Keratinocyte (primary cell): Measurements from ENCODE around the gene ASTN2. TPM values are rescaled to one million over a fixed set of nuclear protein-coding genes. Genes with fewer than 3 reads are reported as not detected.

Experiments used
- DNase-seq: peaks from one replicate; pipeline ENCODE4 v3.0.0-alpha.2; 2011; ENCODE audit warnings: low read depth, missing footprints, low spot score
- FAIRE-seq: peaks from 2 replicates; lab custom pipeline; 2011; peaks lifted over from hg19 to GRCh38; lab: Jason Lieb, UNC
- H2AFZ ChIP-seq: 2 replicates; pipeline ENCODE4 v1.6.0; 2012; ENCODE audit warnings: low read length, control low read depth, inconsistent platforms; ENCODE audit not compliant: control insufficient read depth
- H3K27ac ChIP-seq: 2 replicates; pipeline ENCODE4 v1.5.1; 2011; ENCODE audit warnings: low read length; ENCODE audit not compliant: control insufficient read depth, insufficient read depth
- H3K27me3 ChIP-seq: 3 replicates; pipeline ENCODE4 v1.6.0; 2011; ENCODE audit warnings: low read length; ENCODE audit not compliant: control insufficient read depth, insufficient read depth; ENCODE audit errors: extremely low read depth
- H3K36me3 ChIP-seq, 2 experiments: 2 replicates in 1 of 2; 3 replicates in 1 of 2; pipeline ENCODE4 v1.5.1; 2011; ENCODE audit warnings: low read length in 2 of 2, mild to moderate bottlenecking in 1 of 2; ENCODE audit not compliant: control insufficient read depth in 2 of 2, insufficient read depth in 2 of 2; ENCODE audit errors: extremely low read depth in 1 of 2
- H3K4me1 ChIP-seq: 3 replicates; pipeline ENCODE4 v1.5.1; 2011; ENCODE audit warnings: low read length; ENCODE audit not compliant: control insufficient read depth, insufficient read depth; ENCODE audit errors: extremely low read depth
- H3K4me2 ChIP-seq: 3 replicates; pipeline ENCODE4 v1.6.0; 2011; ENCODE audit warnings: low read depth, low read length; ENCODE audit not compliant: control insufficient read depth, insufficient read depth; ENCODE audit errors: extremely low read depth
- H3K4me3 ChIP-seq, 3 experiments: fragments of 200-600 bp in 1 of 3; sonication (generic) in 1 of 3; 2 replicates in 2 of 3; 3 replicates in 1 of 3; pipeline ENCODE4 v1.5.1; 2011 to 2016; ENCODE audit warnings: low read length in 3 of 3, mild to moderate bottlenecking in 3 of 3, control low read depth in 2 of 3, inconsistent platforms in 1 of 3, low read depth in 1 of 3, mixed read lengths in 1 of 3, mixed run types in 1 of 3, moderate library complexity in 1 of 3; ENCODE audit not compliant: control insufficient read depth in 2 of 3, insufficient read depth in 2 of 3; ENCODE audit errors: extremely low read depth in 1 of 3
- H3K79me2 ChIP-seq: 2 replicates; pipeline ENCODE4 v1.6.0; 2012; ENCODE audit warnings: low read length; ENCODE audit not compliant: control insufficient read depth, insufficient read depth
- H3K9ac ChIP-seq: 3 replicates; pipeline ENCODE4 v1.6.0; 2011; ENCODE audit warnings: low read length; ENCODE audit not compliant: control insufficient read depth, insufficient read depth; ENCODE audit errors: extremely low read depth
- H3K9me1 ChIP-seq: 3 replicates; pipeline ENCODE4 v1.6.0; 2011; ENCODE audit warnings: low read length; ENCODE audit not compliant: control insufficient read depth, insufficient read depth; ENCODE audit errors: extremely low read depth
- H3K9me3 ChIP-seq: 2 replicates; pipeline ENCODE4 v1.5.1; 2012; ENCODE audit warnings: low read depth, low read length; ENCODE audit not compliant: control insufficient read depth
- H4K20me1 ChIP-seq: 3 replicates; pipeline ENCODE4 v1.6.0; 2011; ENCODE audit warnings: low read length; ENCODE audit not compliant: control insufficient read depth, insufficient read depth; ENCODE audit errors: extremely low read depth
- CTCF ChIP-seq, 3 experiments: IDR thresholded peaks in 1 of 3; conservative IDR thresholded peaks in 1 of 3; optimal IDR thresholded peaks in 1 of 3; 2 replicates in 2 of 3; 3 replicates in 1 of 3; pipeline versions ENCODE3 to v1.5.1; 2011; ENCODE audit warnings: low read length in 3 of 3, mild to moderate bottlenecking in 3 of 3, moderate library complexity in 2 of 3, control low read depth in 1 of 3, inconsistent platforms in 1 of 3; ENCODE audit not compliant: insufficient read depth in 2 of 3; ENCODE audit errors: extremely low read depth in 1 of 3
- EZH2 ChIP-seq: IDR thresholded peaks from one replicate; pipeline ENCODE4 v1.6.1; 2012; ENCODE audit warnings: inconsistent platforms, mild to moderate bottlenecking, low read length, moderate library complexity
- dilution Hi-C: fragments of 300-500 bp; cut with MboI; formaldehyde crosslinking; loops from one replicate; pipeline ENCODE4 v1.7.0; 2020; ENCODE audit warnings: low sequenced_read_pairs; ENCODE audit not compliant: extremely low pct_ligation_motif_present
- polyA plus RNA-seq, 5 experiments: library from polyadenylated mRNA; depleted of rRNA in 3 of 5; stranded (reverse) in 3 of 5; stranded (forward) in 1 of 5; unstranded in 1 of 5; fragments of >200 nt; gene quantifications; 1 replicate in 1 of 5; 2 replicates in 3 of 5; 3 replicates in 1 of 5; pipeline versions ENCODE4 v1.2.1 to v1.2.3, GENCODE V29; 2011 to 2012; ENCODE audit warnings: missing spikeins in 2 of 5, low read depth in 1 of 5, low replicate concordance in 1 of 5

The ASTN2 gene
- polyA plus RNA-seq, 1 donor (not counting 4 experiments of a cell fraction or from before 2014, with no cell fraction given), result 0.31 TPM

- dilution Hi-C loops, result no loop called here
- Histone ChIP-seq H3K79me2 (no peaks in the 10 kb centered on the region), H3K4me1 (peaks cover 3% of the 10 kb centered on the region), H3K27ac (no peak overlapping the region), H3K9me3 (no peaks in the 10 kb centered on the region), H4K20me1 (no peaks in the 10 kb centered on the region), H3K36me3 (no peaks in the 10 kb centered on the region), H3K27me3 (no peaks in the 10 kb centered on the region), H3K9ac (no peak overlapping the region), H2AFZ (no peak overlapping the region), H3K4me2 (no peak overlapping the region), H3K4me3 (no peak overlapping the region), H3K9me1 (no peaks in the 10 kb centered on the region)
- no peak for TF ChIP-seq EZH2
- TF ChIP-seq CTCF (optimal IDR thresholded peaks at IDR 0.05 in 1 of 3, IDR thresholded peaks at IDR 0.05 in 1 of 3, conservative IDR thresholded peaks at IDR 0.05 in 1 of 3; ENCODE audit: extremely low read depth in 1 of 3, insufficient read depth in 2 of 3, low read length in 3 of 3), result no peak
- DNase-seq, result no peak
- FAIRE-seq, result no peak
Measured at GRCh38 chr9:117098331-117098730, 316.5 kb downstream of the ASTN2 start.

- Histone ChIP-seq H3K9ac (no peak overlapping the region), H3K79me2 (no peaks in the 10 kb centered on the region), H3K27me3 (no peaks in the 10 kb centered on the region), H2AFZ (no peak overlapping the region), H3K4me3 (no peak overlapping the region), H3K9me3 (no peaks in the 10 kb centered on the region), H3K36me3 (no peaks in the 10 kb centered on the region), H3K4me1 (peaks cover 5% of the 10 kb centered on the region), H3K4me2 (no peak overlapping the region), H3K9me1 (no peaks in the 10 kb centered on the region), H3K27ac (no peak overlapping the region), H4K20me1 (no peaks in the 10 kb centered on the region)
- FAIRE-seq, result peak; percentile 89
- dilution Hi-C loops, result no loop called here
- TF ChIP-seq CTCF (optimal IDR thresholded peaks at IDR 0.05 in 1 of 3, IDR thresholded peaks at IDR 0.05 in 1 of 3, conservative IDR thresholded peaks at IDR 0.05 in 1 of 3; ENCODE audit: extremely low read depth in 1 of 3, insufficient read depth in 2 of 3, low read length in 3 of 3) (no peak), EZH2 (no peak)
- DNase-seq, result no peak
Measured at GRCh38 chr9:117097761-117098160, 317.1 kb downstream of the ASTN2 start.
